ENCODE data around the gene ZNF681. TPM values are rescaled to one million over a fixed set of nuclear protein-coding genes. Genes with fewer than 3 reads are reported as not detected.

The ZNF681 gene
- total and polyA plus RNA-seq, 2 of the 13 experiments (the other 11 are each of a cell fraction or from before 2014, with no cell fraction given) = not detected

GRCh38 chr19:23783636-23784035 lies 24.9 kb upstream of the ZNF681 start (continued):
- TF ChIP-seq, protein P1, sequence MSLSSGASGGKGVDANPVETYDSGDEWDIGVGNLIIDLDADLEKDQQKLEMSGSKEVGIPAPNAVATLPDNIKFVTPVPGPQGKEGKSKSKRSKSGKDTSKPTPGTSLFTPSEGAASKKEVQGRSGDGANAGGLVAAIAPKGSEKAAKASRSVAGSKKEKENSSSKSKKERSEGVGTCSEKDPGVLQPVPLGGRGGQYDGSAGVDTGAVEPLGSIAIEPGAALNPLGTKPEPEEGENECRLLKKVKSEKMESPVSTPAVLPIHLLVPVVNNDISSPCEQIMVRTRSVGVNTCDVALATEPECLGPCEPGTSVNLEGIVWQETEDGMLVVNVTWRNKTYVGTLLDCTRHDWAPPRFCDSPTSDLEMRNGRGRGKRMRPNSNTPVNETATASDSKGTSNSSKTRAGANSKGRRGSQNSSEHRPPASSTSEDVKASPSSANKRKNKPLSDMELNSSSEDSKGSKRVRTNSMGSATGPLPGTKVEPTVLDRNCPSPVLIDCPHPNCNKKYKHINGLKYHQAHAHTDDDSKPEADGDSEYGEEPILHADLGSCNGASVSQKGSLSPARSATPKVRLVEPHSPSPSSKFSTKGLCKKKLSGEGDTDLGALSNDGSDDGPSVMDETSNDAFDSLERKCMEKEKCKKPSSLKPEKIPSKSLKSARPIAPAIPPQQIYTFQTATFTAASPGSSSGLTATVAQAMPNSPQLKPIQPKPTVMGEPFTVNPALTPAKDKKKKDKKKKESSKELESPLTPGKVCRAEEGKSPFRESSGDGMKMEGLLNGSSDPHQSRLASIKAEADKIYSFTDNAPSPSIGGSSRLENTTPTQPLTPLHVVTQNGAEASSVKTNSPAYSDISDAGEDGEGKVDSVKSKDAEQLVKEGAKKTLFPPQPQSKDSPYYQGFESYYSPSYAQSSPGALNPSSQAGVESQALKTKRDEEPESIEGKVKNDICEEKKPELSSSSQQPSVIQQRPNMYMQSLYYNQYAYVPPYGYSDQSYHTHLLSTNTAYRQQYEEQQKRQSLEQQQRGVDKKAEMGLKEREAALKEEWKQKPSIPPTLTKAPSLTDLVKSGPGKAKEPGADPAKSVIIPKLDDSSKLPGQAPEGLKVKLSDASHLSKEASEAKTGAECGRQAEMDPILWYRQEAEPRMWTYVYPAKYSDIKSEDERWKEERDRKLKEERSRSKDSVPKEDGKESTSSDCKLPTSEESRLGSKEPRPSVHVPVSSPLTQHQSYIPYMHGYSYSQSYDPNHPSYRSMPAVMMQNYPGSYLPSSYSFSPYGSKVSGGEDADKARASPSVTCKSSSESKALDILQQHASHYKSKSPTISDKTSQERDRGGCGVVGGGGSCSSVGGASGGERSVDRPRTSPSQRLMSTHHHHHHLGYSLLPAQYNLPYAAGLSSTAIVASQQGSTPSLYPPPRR (CRISPR knock-in tag; IDR thresholded peaks at IDR 0.05; ENCODE audit: borderline replicate concordance) = no peak
- TF ChIP-seq, protein P2, sequence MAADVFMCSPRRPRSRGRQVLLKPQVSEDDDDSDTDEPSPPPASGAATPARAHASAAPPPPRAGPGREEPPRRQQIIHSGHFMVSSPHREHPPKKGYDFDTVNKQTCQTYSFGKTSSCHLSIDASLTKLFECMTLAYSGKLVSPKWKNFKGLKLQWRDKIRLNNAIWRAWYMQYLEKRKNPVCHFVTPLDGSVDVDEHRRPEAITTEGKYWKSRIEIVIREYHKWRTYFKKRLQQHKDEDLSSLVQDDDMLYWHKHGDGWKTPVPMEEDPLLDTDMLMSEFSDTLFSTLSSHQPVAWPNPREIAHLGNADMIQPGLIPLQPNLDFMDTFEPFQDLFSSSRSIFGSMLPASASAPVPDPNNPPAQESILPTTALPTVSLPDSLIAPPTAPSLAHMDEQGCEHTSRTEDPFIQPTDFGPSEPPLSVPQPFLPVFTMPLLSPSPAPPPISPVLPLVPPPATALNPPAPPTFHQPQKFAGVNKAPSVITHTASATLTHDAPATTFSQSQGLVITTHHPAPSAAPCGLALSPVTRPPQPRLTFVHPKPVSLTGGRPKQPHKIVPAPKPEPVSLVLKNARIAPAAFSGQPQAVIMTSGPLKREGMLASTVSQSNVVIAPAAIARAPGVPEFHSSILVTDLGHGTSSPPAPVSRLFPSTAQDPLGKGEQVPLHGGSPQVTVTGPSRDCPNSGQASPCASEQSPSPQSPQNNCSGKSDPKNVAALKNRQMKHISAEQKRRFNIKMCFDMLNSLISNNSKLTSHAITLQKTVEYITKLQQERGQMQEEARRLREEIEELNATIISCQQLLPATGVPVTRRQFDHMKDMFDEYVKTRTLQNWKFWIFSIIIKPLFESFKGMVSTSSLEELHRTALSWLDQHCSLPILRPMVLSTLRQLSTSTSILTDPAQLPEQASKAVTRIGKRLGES (CRISPR knock-in tag; IDR thresholded peaks at IDR 0.05; ENCODE audit: borderline replicate concordance) = no peak
- TF ChIP-seq SIX1 (CRISPR knock-in tag; IDR thresholded peaks at IDR 0.05; ENCODE audit: borderline replicate concordance) = no peak
- TF ChIP-seq YEATS4 (CRISPR knock-in tag; IDR thresholded peaks at IDR 0.05; ENCODE audit: borderline replicate concordance) = no peak
- no peak for TF ChIP-seq HMG20B (CRISPR knock-in tag; conservative IDR thresholded peaks at IDR 0.05)
- TF ChIP-seq GABPA (IDR thresholded peaks at IDR 0.05; ENCODE audit: low read depth, low read length) = no peak
- no peak for TF ChIP-seq GABPA (CRISPR knock-in tag; IDR thresholded peaks at IDR 0.05; ENCODE audit: low read depth)
- TF ChIP-seq ZNF484 (CRISPR knock-in tag; IDR thresholded peaks at IDR 0.05; ENCODE audit: borderline replicate concordance, low read depth) = no peak
- TF ChIP-seq ZGPAT (CRISPR knock-in tag; IDR thresholded peaks at IDR 0.05) = no peak
